H1 (cell line): ENCODE measurements around the gene CABP4. TPM values are rescaled to one million over a fixed set of nuclear protein-coding genes. Genes with fewer than 3 reads are reported as not detected.

Source experiments
- CTCF ChIA-PET: fragments of 300-600 bp; sonication (Branson Sonifier 250); formaldehyde crosslinking; loops from one replicate; lab custom pipeline; 2021; ENCODE audit not compliant: partially characterized antibody; lab: Charles Lee
- POLR2A ChIA-PET: fragments of 300-600 bp; sonication (Branson Sonifier 250); formaldehyde crosslinking; loops from one replicate; lab custom pipeline; 2021; ENCODE audit warnings: inconsistent platforms; ENCODE audit not compliant: partially characterized antibody; lab: Charles Lee
- DNase-seq, 2 experiments: peaks; one replicate each; pipeline versions ENCODE4 v3.0.0 to v3.0.0-alpha.2; 2010 to 2022; ENCODE audit warnings: low spot score in 2 of 2, low read depth in 1 of 2, mixed read lengths in 1 of 2
- FAIRE-seq: peaks from 2 replicates; lab custom pipeline; 2011; peaks lifted over from hg19 to GRCh38; lab: Jason Lieb, UNC
- H2AFZ ChIP-seq: 2 replicates; pipeline ENCODE4 v1.8.1; 2012; ENCODE audit warnings: low read length, inconsistent platforms
- H2AK5ac ChIP-seq: 2 replicates; pipeline ENCODE4 v1.6.1; 2013; ENCODE audit warnings: low read depth, low read length
- H2BK120ac ChIP-seq: replicated peaks from 2 replicates; pipeline ENCODE3; 2013; ENCODE audit warnings: low read depth, low read length, inconsistent platforms
- H2BK12ac ChIP-seq: 2 replicates; pipeline ENCODE4 v1.6.1; 2013; ENCODE audit warnings: low read depth, low read length
- H2BK15ac ChIP-seq: 2 replicates; pipeline ENCODE4 v1.6.1; 2013; ENCODE audit warnings: low read length
- H2BK20ac ChIP-seq: 2 replicates; pipeline ENCODE4 v1.6.1; 2013; ENCODE audit warnings: low read length
- H2BK5ac ChIP-seq: 2 replicates; pipeline ENCODE4 v1.6.1; 2013; ENCODE audit warnings: low read depth, low read length
- H3K14ac ChIP-seq: 2 replicates; pipeline ENCODE4 v1.6.1; 2013; ENCODE audit warnings: inconsistent platforms; ENCODE audit not compliant: insufficient read length
- H3K18ac ChIP-seq: 2 replicates; pipeline ENCODE4 v1.6.1; 2013; ENCODE audit warnings: low read length; ENCODE audit errors: extremely low read depth
- H3K23ac ChIP-seq: 2 replicates; pipeline ENCODE4 v1.6.1; 2013; ENCODE audit warnings: inconsistent platforms; ENCODE audit not compliant: insufficient read length
- H3K23me2 ChIP-seq: 2 replicates; pipeline ENCODE4 v1.6.1; 2013; ENCODE audit warnings: low read depth, low read length
- H3K27ac ChIP-seq: 2 replicates; pipeline ENCODE4 v1.6.1; 2011; ENCODE audit warnings: low read depth, low read length, inconsistent platforms
- H3K27me3 ChIP-seq, 4 experiments: replicated peaks in 1 of 4; 1 replicate in 1 of 4; 2 replicates in 3 of 4; pipeline versions ENCODE4 v1.6.1 to v1.8.1; 2011 to 2013; ENCODE audit warnings: low read length in 3 of 4, mild to moderate bottlenecking in 3 of 4, inconsistent platforms in 2 of 4, mixed read lengths in 2 of 4, moderate library complexity in 1 of 4; ENCODE audit not compliant: control insufficient read depth in 3 of 4, insufficient read depth in 3 of 4; ENCODE audit errors: extremely low read depth in 1 of 4
- H3K36me3 ChIP-seq, 4 experiments: 2 replicates each; pipeline versions ENCODE4 v1.6.1 to v1.8.1; 2011 to 2013; ENCODE audit warnings: mild to moderate bottlenecking in 4 of 4, low read length in 3 of 4, moderate library complexity in 2 of 4, control low read depth in 1 of 4, inconsistent platforms in 1 of 4; ENCODE audit not compliant: insufficient read depth in 4 of 4, control insufficient read depth in 2 of 4
- H3K4ac ChIP-seq: replicated peaks from 2 replicates; pipeline ENCODE3; 2013; ENCODE audit warnings: low read length, low read depth, mixed read lengths, inconsistent platforms; ENCODE audit not compliant: insufficient read length
- H3K4me1 ChIP-seq, 4 experiments: replicated peaks in 1 of 4; 1 replicate in 1 of 4; 2 replicates in 3 of 4; pipeline versions ENCODE4 v1.6.1 to v1.8.1; 2011 to 2013; ENCODE audit warnings: low read length in 3 of 4, inconsistent platforms in 2 of 4, mixed read lengths in 1 of 4; ENCODE audit not compliant: insufficient read depth in 4 of 4, control insufficient read depth in 3 of 4
- H3K4me2 ChIP-seq, 2 experiments: 2 replicates each; pipeline versions ENCODE4 v1.6.1 to v1.8.1; 2011 to 2013; ENCODE audit warnings: low read depth in 2 of 2, low read length in 2 of 2, control low read depth in 1 of 2, inconsistent platforms in 1 of 2, mild to moderate bottlenecking in 1 of 2; ENCODE audit not compliant: insufficient read depth in 1 of 2
- H3K4me3 ChIP-seq, 4 experiments: fragments of 200-600, 300-600 bp in 1 of 4; sonication (generic), shearing (Covaris generic), sonication (Bioruptor Twin) in 1 of 4; 2 replicates each; pipeline versions ENCODE4 v1.5.1 to v1.8.1; 2011 to 2016; ENCODE audit warnings: low read length in 4 of 4, low read depth in 3 of 4, control low read depth in 2 of 4, inconsistent platforms in 2 of 4, mild to moderate bottlenecking in 2 of 4, mixed read lengths in 1 of 4, moderate library complexity in 1 of 4; ENCODE audit not compliant: insufficient read depth in 2 of 4; ENCODE audit errors: extremely low read depth in 1 of 4
- H3K56ac ChIP-seq: replicated peaks from 2 replicates; pipeline ENCODE3; 2013; ENCODE audit warnings: low read depth, mild to moderate bottlenecking, mixed read lengths, low read length, inconsistent platforms; ENCODE audit not compliant: insufficient read length
- H3K79me1 ChIP-seq: 2 replicates; pipeline ENCODE4 v1.6.1; 2013; ENCODE audit warnings: low read depth, low read length, control low read depth
- H3K79me2 ChIP-seq, 2 experiments: 2 replicates each; pipeline versions ENCODE4 v1.6.1 to v1.8.1; 2012 to 2013; ENCODE audit warnings: low read length in 2 of 2, mild to moderate bottlenecking in 2 of 2, inconsistent platforms in 1 of 2; ENCODE audit not compliant: insufficient read depth in 2 of 2, control insufficient read depth in 1 of 2
- H3K9ac ChIP-seq, 4 experiments: replicated peaks in 1 of 4; 1 replicate in 1 of 4; 2 replicates in 3 of 4; pipeline versions ENCODE4 v1.6.1 to v1.8.1; 2011 to 2013; ENCODE audit warnings: low read depth in 3 of 4, low read length in 3 of 4, control low read depth in 2 of 4, mild to moderate bottlenecking in 2 of 4, moderate library complexity in 2 of 4, inconsistent platforms in 1 of 4; ENCODE audit errors: extremely low read depth in 1 of 4
- H3K9me3 ChIP-seq, 2 experiments: 2 replicates each; pipeline versions ENCODE4 v1.6.1 to v1.8.1; 2012 to 2013; ENCODE audit warnings: mild to moderate bottlenecking in 2 of 2, moderate library complexity in 2 of 2, control low read depth in 1 of 2, inconsistent platforms in 1 of 2, low read depth in 1 of 2, low read length in 1 of 2, mixed read lengths in 1 of 2; ENCODE audit not compliant: insufficient read depth in 2 of 2
- H4K20me1 ChIP-seq, 2 experiments: replicated peaks in 1 of 2; 2 replicates each; pipeline versions ENCODE3 to v1.8.1; 2011 to 2013; ENCODE audit warnings: inconsistent platforms in 2 of 2, low read length in 2 of 2, mild to moderate bottlenecking in 1 of 2; ENCODE audit not compliant: insufficient read depth in 2 of 2, control insufficient read depth in 1 of 2
- H4K5ac ChIP-seq: 2 replicates; pipeline ENCODE4 v1.6.1; 2013; ENCODE audit warnings: low read length, low read depth, mixed read lengths, inconsistent platforms; ENCODE audit not compliant: insufficient read length
- H4K8ac ChIP-seq: 2 replicates; pipeline ENCODE4 v1.8.0; 2013; ENCODE audit warnings: mild to moderate bottlenecking, moderate library complexity, low read length, inconsistent platforms; ENCODE audit not compliant: insufficient read depth; ENCODE audit errors: extremely low read depth
- H4K91ac ChIP-seq: replicated peaks from 2 replicates; pipeline ENCODE3; 2013; ENCODE audit warnings: low read length, mixed read lengths, inconsistent platforms; ENCODE audit not compliant: insufficient read length
- CBX8 ChIP-seq: fragments of 300-800, 300-1000 bp; sonication (generic); IDR thresholded peaks from 2 replicates; pipeline ENCODE4 v1.7.1; 2016; ENCODE audit warnings: low read depth, low read length, borderline replicate concordance
- CREB1 ChIP-seq: IDR thresholded peaks from 2 replicates; pipeline ENCODE4 v1.6.1; 2012; ENCODE audit warnings: inconsistent platforms
- GABPA ChIP-seq: IDR thresholded peaks from 2 replicates; pipeline ENCODE4 v1.6.1; 2011; ENCODE audit warnings: mild to moderate bottlenecking, low read length, moderate library complexity, borderline replicate concordance; ENCODE audit not compliant: insufficient read depth
- HDAC2 ChIP-seq, 2 experiments: fragments of 300-600 bp in 1 of 2; sonication (generic) in 1 of 2; IDR thresholded peaks; 2 replicates each; pipeline ENCODE4 v1.6.1; 2011 to 2012; ENCODE audit warnings: low read depth in 2 of 2, low read length in 2 of 2, mild to moderate bottlenecking in 2 of 2, moderate library complexity in 2 of 2, borderline replicate concordance in 1 of 2, inconsistent platforms in 1 of 2
- MAFK ChIP-seq: IDR thresholded peaks from 2 replicates; pipeline ENCODE4 v1.6.1; 2012; ENCODE audit warnings: low read depth, mild to moderate bottlenecking, improper control_type of control experiment, low read length
- PHF8 ChIP-seq: fragments of 200-600 bp; sonication (generic); conservative IDR thresholded peaks from 2 replicates; pipeline ENCODE4 v1.7.1; 2012; ENCODE audit warnings: low read depth, mild to moderate bottlenecking, inconsistent platforms, low read length, moderate library complexity
- POLR2AphosphoS5 ChIP-seq: IDR thresholded peaks from 2 replicates; pipeline ENCODE4 v1.6.1; 2011; ENCODE audit warnings: low read depth, low read length
- RAD21 ChIP-seq, 2 experiments: IDR thresholded peaks in 1 of 2; conservative IDR thresholded peaks in 1 of 2; 2 replicates each; pipeline ENCODE4 v1.6.1; 2011; ENCODE audit warnings: low read depth in 2 of 2, low read length in 2 of 2, improper control_type of control experiment in 1 of 2, inconsistent platforms in 1 of 2, mild to moderate bottlenecking in 1 of 2, moderate library complexity in 1 of 2
- RXRA ChIP-seq: IDR thresholded peaks from 2 replicates; pipeline ENCODE4 v1.6.1; 2011; ENCODE audit warnings: low read depth, mild to moderate bottlenecking, low read length, moderate library complexity; ENCODE audit not compliant: insufficient read depth
- YY1 ChIP-seq: IDR thresholded peaks from 2 replicates; pipeline ENCODE4 v1.6.1; 2011; ENCODE audit warnings: low read depth, mild to moderate bottlenecking, low read length
- WGBS, 2 experiments: shearing (Covaris generic) in 1 of 2; methylation state at CpG; one replicate each; pipeline versions ENCODE4 v1.1.6 to v1.1.7; 2013 to 2015; ENCODE audit warnings: low lambda C conversion rate in 2 of 2, mixed read lengths in 2 of 2, inconsistent platforms in 1 of 2, low coverage in 1 of 2, missing lambda C conversion rate in 1 of 2; ENCODE audit not compliant: insufficient replicate concordance in 2 of 2, insufficient coverage in 1 of 2, insufficient read length in 1 of 2; ENCODE audit errors: extremely low coverage in 1 of 2, missing lambda C conversion rate in 1 of 2; 5-methylcytosine and 5-hydroxymethylcytosine counted together
- polyA plus RNA-seq, 7 experiments: library from polyadenylated mRNA; depleted of rRNA in 3 of 7; stranded (reverse) in 5 of 7; unstranded in 2 of 7; fragments of >200 nt in 5 of 7; fragments of 200-250 nt in 2 of 7; gene quantifications; 1 replicate in 5 of 7; 2 replicates in 1 of 7; 4 replicates in 1 of 7; pipeline versions ENCODE4 v1.2.1 to v1.2.3, GENCODE V29; 2011 to 2013; ENCODE audit warnings: missing spikeins in 2 of 7, mixed read lengths in 2 of 7
- total RNA-seq: library from RNA; stranded (reverse); fragmentation: NEBNext Ultra II Directional; extraction: Animal tissue kit (Norgen Biotek cat#: 25700); gene quantifications from 2 replicates; pipeline ENCODE4 v1.2.1, GENCODE V29; 2021

CABP4 gene
- total and polyA plus RNA-seq, 2 of the 8 experiments (the other 6 are each of a cell fraction or from before 2014, with no cell fraction given): not detected

- ChIA-PET POLR2A (interaction anchor here (0.6 to 12.5 kb wide), 17 partner anchors 7 to 53 kb away, joined by 3 to 104 read pairs (median 6); partner anchors contain the start of genes CABP4, CARNS1, PPP1CA and RPS6KB2), CTCF (interaction anchor here (0.6 to 2.2 kb wide), 10 partner anchors 11 to 594 kb away, joined by 3 to 8 read pairs (median 4); no protein-coding TSS in a partner anchor)
- H2BK120ac ChIP-seq: no peak overlapping the region
- 87% methylated on average over 26 of the region's 31 CpGs; no CpG with 5 or more reads in 1 of the 2 experiments for WGBS, 2 experiments
- H3K9ac ChIP-seq: no peak overlapping the region
- no peak overlapping the region for H3K4me3 ChIP-seq
- no peak overlapping the region for H3K4me2 ChIP-seq
- 0 out of 2 replicates have a peak, but pooled peaks cover 2% of the 10 kb centered on the region for H3K79me1 ChIP-seq
- no peak overlapping the region for H2AK5ac ChIP-seq
- peaks cover 4 to 21% of the 10 kb centered on the region in 2 experiments for H4K20me1 ChIP-seq
- no peak overlapping the region for H3K23ac ChIP-seq
- FAIRE-seq (no peak), DNase-seq (no peak)
- no peak overlapping the region for H3K27ac ChIP-seq
- H4K5ac ChIP-seq: no peak overlapping the region
- peak overlapping the region; percentile 53 for H3K4ac ChIP-seq
- no peak overlapping the region for H3K56ac ChIP-seq
- H2AFZ ChIP-seq: no peak overlapping the region
- peaks cover 0 to 24% (median 16%) of the 10 kb centered on the region in 4 experiments; a peak in 6 of 7 replicates for H3K4me1 ChIP-seq
- no peak overlapping the region for H4K91ac ChIP-seq
- peaks cover 2% of the 10 kb centered on the region; the same call in 1 of the 2 replicates for H3K23me2 ChIP-seq
- H2BK5ac ChIP-seq: no peak overlapping the region
- no peaks in the 10 kb centered on the region for H3K79me2 ChIP-seq
- H2BK12ac ChIP-seq: no peak overlapping the region; the same call in 1 of the 2 replicates
- H2BK15ac ChIP-seq: no peak overlapping the region
- H2BK20ac ChIP-seq: no peak overlapping the region
- no peak overlapping the region for H3K14ac ChIP-seq
- H3K18ac ChIP-seq: no peak overlapping the region
- peaks cover 6 to 21% (median 10%) of the 10 kb centered on the region in 4 experiments; a peak in 5 of 8 replicates for H3K36me3 ChIP-seq
- no peak overlapping the region for H4K8ac ChIP-seq
- H3K27me3 ChIP-seq: no peaks in the 10 kb centered on the region
- no peaks in the 10 kb centered on the region for H3K9me3 ChIP-seq
- TF ChIP-seq RAD21 (IDR thresholded peaks at IDR 0.05 in 1 of 2, conservative IDR thresholded peaks at IDR 0.05 in 1 of 2; ENCODE audit: low read depth in 2 of 2, low read length in 2 of 2) (peak; percentile 31 to 46; a peak in 3 of 4 replicates), CBX8 (no peak), MAFK (no peak), CREB1 (no peak), HDAC2 (IDR thresholded peaks at IDR 0.05; ENCODE audit: borderline replicate concordance in 1 of 2, low read depth in 2 of 2, low read length in 2 of 2) (no peak), YY1 (no peak), POLR2AphosphoS5 (peak; percentile 27), PHF8 (no peak), RXRA (no peak), GABPA (no peak)
Measured at GRCh38 chr11:67439321-67440228, 15.6 kb upstream of the CABP4 start.
